ENCODE data around the gene DPYSL3. TPM values are rescaled to one million over a fixed set of nuclear protein-coding genes. Genes with fewer than 3 reads are reported as not detected.

Gene DPYSL3
- total RNA-seq, 1 donor from 2014 or later: 414 TPM

GRCh38 chr5:147344861-147345260 lies 165.0 kb downstream of the DPYSL3 start:
- Histone ChIP-seq H4K20me1 (ENCODE audit: low read depth) (no peaks in the 10 kb centered on the region), H3K79me2 (ENCODE audit: low read depth) (no peaks in the 10 kb centered on the region), H3K9ac (no peak overlapping the region), H3K27ac (no peak overlapping the region), H3K4me2 (no peak overlapping the region), H2AFZ (replicated peaks) (no peak overlapping the region), H3F3A (ENCODE audit: low read depth) (no peaks in the 10 kb centered on the region), H3K27me3 (no peaks in the 10 kb centered on the region), H3K4me3 (no peak overlapping the region), H3K9me3 (ENCODE audit: low read depth) (no peaks in the 10 kb centered on the region), H3K4me1 (no peaks in the 10 kb centered on the region), H3K36me3 (no peaks in the 10 kb centered on the region)
- Mint-ChIP-seq H3K4me3 (no peak overlapping the region), H3K4me1 (no peaks in the 10 kb centered on the region), H3K9me3 (no peaks in the 10 kb centered on the region), H3K36me3 (no peaks in the 10 kb centered on the region), H3K27me3 (ENCODE audit: insufficient read depth, low read depth) (no peaks in the 10 kb centered on the region), H3K27ac (no peak overlapping the region)
- no peak for DNase-seq (ENCODE audit: low spot score)
- TF ChIP-seq CTCF (IDR thresholded peaks at IDR 0.05) (no peak), EZH2phosphoT487 (IDR thresholded peaks at IDR 0.05) (no peak), EZH2 (IDR thresholded peaks at IDR 0.05) (no peak)

- H3K27me3 Mint-ChIP-seq (ENCODE audit: insufficient read depth, low read depth): no peaks in the 10 kb centered on the region
- no peak for DNase-seq (ENCODE audit: low spot score)
- TF ChIP-seq EZH2 (IDR thresholded peaks at IDR 0.05): no peak
- TF ChIP-seq EZH2phosphoT487 (IDR thresholded peaks at IDR 0.05): no peak
- H3K27me3 ChIP-seq: no peaks in the 10 kb centered on the region
- no peak overlapping the region for H3K9ac ChIP-seq
- no peaks in the 10 kb centered on the region for H3F3A ChIP-seq (ENCODE audit: low read depth)
- H3K4me3 Mint-ChIP-seq: no peak overlapping the region
- no peaks in the 10 kb centered on the region for H3K9me3 ChIP-seq (ENCODE audit: low read depth)
- no peaks in the 10 kb centered on the region for H3K79me2 ChIP-seq (ENCODE audit: low read depth)
- no peak overlapping the region for H3K27ac ChIP-seq
- no peaks in the 10 kb centered on the region for H4K20me1 ChIP-seq (ENCODE audit: low read depth)
- no peak overlapping the region for H3K4me3 ChIP-seq
- no peak overlapping the region for H2AFZ ChIP-seq (replicated peaks)
- H3K36me3 Mint-ChIP-seq: no peaks in the 10 kb centered on the region
- H3K4me1 Mint-ChIP-seq: peaks cover 6% of the 10 kb centered on the region
- no peak overlapping the region for H3K27ac Mint-ChIP-seq
- no peaks in the 10 kb centered on the region for H3K36me3 ChIP-seq
- H3K4me1 ChIP-seq: peaks cover 17% of the 10 kb centered on the region
- H3K9me3 Mint-ChIP-seq: peaks cover 3% of the 10 kb centered on the region
- H3K4me2 ChIP-seq: no peak overlapping the region
Measured at GRCh38 chr5:147341345-147341744, 168.5 kb downstream of the DPYSL3 start.

- no peak overlapping the region for H3K4me2 ChIP-seq
- H3K4me1 ChIP-seq: peaks cover 21% of the 10 kb centered on the region
- no peaks in the 10 kb centered on the region for H3K36me3 ChIP-seq
- no peak overlapping the region for H3K4me3 ChIP-seq
- DNase-seq (ENCODE audit: low spot score): no peak
- no peak overlapping the region for H3K27ac ChIP-seq
- peaks cover 6% of the 10 kb centered on the region for H3K4me1 Mint-ChIP-seq
- no peak overlapping the region for H3K27ac Mint-ChIP-seq
- no peak overlapping the region for H3K9ac ChIP-seq
- H3F3A ChIP-seq (ENCODE audit: low read depth): no peaks in the 10 kb centered on the region
- no peaks in the 10 kb centered on the region for H3K27me3 ChIP-seq
- peaks cover 3% of the 10 kb centered on the region for H3K9me3 Mint-ChIP-seq
- H3K36me3 Mint-ChIP-seq: no peaks in the 10 kb centered on the region
- no peak overlapping the region for H2AFZ ChIP-seq (replicated peaks)
- H3K79me2 ChIP-seq (ENCODE audit: low read depth): no peaks in the 10 kb centered on the region
- H4K20me1 ChIP-seq (ENCODE audit: low read depth): no peaks in the 10 kb centered on the region
- H3K4me3 Mint-ChIP-seq: no peak overlapping the region
- TF ChIP-seq EZH2 (IDR thresholded peaks at IDR 0.05) (no peak), CTCF (IDR thresholded peaks at IDR 0.05) (no peak), EZH2phosphoT487 (IDR thresholded peaks at IDR 0.05) (no peak)
- no peaks in the 10 kb centered on the region for H3K9me3 ChIP-seq (ENCODE audit: low read depth)
- no peaks in the 10 kb centered on the region for H3K27me3 Mint-ChIP-seq (ENCODE audit: insufficient read depth, low read depth)
Measured at GRCh38 chr5:147340941-147341340, 168.9 kb downstream of the DPYSL3 start.

Small RNA genes within 50 kb of the gene (small RNA-seq; reads per million reads assigned to genes)
- not detected for gene AC011373.1

All from neural progenitor cell (in vitro differentiated cells).